ENCODE data around the gene TTC7B.
"Not testable (repeated sequence)": the region's sequence is repeated elsewhere in the genome, so short reads cannot be mapped to it uniquely, and the experiment has no call there.

The TTC7B gene

DNA sequence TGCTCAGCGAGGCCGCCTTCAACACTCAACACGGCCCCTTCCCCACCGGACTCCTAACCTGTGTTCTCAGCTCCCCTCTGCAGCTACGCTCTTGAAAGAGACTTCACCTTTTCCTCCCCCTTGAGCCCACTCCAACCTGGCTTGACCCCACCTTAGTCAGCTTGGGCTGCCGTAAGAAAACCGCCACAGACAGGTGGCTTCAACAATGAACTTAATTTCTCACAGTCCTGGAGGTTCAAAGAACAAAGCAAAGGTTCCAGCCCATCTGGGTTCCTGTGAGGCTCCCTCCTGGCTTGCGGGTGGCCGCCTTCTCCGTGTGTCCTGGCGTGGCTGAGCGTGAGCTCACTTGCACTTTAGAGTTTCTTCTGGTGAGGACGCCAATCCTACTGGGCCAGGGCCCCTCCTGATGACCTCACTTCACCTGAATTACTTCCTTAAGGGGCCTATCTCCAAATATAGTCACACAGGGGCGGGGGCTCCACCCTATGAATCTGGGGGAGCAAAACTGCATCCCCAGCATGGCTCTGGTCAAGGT lies 280.6 kb downstream of the TTC7B start:
- no peak for DNase-seq

DNA sequence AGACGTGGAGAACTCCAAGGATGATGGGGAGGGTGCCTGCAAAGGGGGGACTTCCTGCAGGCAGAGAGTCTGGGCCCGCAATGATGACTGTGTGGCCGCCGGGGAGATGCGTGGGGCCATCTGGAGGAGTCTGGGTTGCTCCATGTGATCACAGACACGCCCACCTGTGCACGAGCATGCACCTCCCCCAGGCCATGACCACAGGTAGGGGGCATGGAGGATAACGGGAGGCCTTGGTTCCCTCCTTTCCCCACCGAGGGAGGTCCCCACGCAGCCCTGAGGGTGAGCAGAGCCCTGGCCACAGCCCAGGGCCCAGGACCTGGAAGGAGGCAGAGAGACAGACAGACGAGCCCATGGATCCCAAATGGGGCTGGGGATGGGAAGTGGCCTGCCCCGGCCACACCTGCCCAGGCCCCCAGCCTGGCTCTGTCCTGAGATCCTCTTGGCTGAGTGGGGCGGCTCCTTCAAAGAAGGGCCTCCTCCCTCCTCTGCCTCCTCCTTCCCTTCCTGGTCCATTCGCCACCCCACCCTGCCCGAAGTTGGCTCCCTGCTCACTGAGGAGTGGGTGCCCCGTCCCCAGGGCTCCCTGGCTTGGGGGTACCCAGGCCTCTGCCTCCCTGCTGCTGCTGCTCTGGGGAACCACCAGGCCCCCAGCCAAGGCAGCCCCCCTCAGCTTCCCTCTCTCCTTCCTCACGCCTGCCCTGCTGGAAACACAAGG lies 281.2 kb downstream of the TTC7B start:
- DNase-seq: no peak

DNA sequence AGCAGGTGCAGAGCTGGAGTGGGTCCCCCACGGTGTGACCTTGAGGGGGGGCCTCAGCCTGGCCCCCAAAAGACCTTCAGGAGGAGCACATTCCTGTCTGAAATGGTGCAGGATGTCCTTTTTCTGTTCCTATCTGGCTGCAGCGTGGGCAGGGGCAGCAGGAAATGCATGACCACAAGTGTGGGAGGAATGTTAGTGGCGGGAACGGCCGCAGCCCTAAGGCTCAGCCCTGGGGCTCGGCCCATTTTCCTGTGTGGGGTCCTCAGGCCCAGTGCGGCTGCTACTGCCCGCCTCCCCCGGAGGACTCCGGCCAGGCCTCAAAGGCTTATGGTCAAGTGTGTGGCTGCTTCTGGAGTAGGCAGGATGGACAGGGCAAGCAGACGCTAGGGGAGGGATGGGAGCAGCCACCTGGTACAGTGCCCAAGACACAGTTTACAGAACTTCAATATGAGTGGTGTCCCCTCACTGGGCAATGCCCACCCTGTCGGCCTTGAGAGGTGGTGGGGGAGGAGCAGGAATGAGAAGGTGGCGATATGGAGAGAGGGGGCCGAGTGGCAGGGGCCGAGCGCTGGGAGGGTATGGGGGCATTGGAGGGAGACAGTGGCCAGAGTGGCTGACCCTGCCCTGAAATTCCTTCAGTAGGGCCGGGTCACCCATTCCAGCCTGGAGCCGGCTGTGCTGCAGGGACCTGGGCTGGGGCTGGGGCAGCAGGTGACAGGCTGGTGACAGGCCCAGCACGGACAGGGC lies 282.0 kb downstream of the TTC7B start:
- no peak for DNase-seq

DNA sequence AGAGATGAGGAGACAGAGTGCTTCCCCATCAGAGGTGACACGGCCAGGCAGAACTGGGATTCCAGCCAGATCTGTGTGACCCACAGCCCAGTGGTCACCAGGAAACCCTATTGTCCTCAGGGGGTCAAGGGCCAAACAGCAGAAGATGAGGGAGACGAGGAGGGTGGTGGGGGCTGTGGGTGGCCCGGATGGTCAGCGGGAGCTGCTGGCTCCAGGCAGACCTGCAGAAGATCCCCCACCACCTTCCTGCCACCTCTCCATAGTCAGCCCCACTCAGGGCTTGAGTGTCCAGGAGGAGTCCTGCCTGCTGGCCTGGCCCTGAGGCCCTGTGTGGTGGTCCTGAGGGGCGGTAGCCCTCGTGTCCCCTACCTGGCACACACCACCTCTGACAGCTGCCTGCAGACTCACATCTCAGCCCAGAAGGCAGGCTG lies 282.6 kb downstream of the TTC7B start:
- DNase-seq: no peak

DNA sequence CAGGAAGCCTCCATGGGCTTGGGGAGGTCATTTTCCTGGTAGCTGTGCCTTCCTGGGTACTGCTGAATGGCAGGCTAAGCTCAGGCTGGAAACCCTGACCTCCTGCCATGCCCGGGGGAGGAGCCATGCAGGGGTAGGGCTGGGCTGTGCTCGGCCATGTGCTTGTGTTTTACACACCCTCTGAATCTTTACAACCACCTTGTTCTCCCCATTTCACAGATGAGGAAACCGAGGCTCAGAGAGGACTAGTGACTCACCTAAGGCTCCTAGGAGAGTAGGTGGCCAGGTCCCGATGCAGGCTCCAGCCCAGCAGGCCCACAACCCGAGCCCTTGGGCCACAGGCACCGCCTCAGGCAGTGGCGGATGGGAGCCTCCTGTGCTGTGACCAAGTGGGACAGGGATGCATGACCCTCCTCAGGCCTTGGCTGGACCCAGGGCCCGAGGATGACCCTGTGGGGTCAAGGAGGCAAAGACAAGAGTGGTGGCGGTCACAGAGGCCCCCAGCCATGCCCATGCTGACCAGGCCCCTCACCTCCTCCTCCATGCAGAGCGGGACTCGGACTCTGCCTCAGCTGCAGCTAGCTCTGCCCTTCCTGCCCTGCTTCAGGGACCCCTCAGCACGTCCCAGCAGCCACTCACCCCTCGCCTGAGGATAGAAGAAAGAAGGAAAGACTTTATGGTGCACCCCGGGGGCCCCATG lies 283.3 kb downstream of the TTC7B start:
- DNase-seq: no peak

DNA sequence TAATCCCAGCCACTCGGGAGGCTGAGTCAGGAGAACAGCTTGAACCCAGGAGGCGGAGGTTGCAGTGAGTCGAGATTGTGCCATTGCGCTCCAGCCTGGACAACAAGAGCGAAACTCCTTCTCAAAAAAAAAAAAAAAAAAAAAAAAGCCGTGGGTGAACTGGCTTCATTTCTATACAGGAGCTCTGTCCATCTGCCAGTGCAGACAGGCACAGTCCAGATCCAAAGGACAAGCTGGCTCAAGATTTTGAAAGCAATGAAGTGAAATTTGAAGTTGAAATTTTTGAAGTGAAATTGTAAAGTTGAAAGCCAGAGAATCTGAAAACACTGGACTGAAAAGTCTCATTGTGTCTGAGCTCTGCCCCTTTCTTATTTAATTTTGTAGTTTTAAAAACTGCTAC lies 284.7 kb downstream of the TTC7B start:
- no peak for DNase-seq

DNA sequence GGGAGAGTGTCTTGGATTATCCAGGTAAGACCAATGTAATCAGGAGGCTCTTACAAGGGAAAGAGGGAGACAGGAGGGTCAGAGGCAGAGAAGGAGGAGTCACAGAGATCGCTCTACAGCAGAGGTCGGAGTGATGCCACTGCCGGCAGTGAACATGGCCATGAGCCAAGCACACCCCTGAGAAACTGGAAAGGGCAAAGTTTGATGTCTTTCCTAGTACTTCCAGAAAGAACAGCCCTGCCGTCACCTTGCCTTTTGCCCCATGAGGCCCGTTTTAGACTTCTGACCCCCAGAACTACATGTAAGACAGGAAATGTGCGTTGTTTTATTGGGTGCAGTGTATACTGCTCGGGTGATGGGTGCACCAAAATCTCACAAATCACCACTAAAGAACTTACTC lies 285.7 kb downstream of the TTC7B start:
- DNase-seq: no peak

DNA sequence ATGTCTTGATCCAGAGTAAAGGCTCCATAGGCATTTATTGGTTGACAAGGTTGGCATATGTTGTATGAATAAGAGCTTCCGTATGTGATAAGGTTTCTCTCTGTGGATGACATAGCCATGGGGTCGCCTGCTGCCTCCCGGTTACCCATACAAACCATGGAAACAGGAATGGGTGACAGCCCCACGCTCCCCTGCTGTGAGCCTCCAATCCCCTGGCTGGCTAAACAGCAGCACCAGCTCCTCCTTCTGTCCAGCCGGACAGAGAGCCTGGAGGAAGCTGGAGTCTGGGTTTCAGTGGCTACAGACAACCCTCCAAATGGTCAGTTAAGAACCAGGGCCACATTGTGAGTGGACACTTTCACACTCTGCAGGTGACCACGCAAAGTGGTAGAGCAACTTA lies 288.3 kb downstream of the TTC7B start:
- DNase-seq: no peak

DNA sequence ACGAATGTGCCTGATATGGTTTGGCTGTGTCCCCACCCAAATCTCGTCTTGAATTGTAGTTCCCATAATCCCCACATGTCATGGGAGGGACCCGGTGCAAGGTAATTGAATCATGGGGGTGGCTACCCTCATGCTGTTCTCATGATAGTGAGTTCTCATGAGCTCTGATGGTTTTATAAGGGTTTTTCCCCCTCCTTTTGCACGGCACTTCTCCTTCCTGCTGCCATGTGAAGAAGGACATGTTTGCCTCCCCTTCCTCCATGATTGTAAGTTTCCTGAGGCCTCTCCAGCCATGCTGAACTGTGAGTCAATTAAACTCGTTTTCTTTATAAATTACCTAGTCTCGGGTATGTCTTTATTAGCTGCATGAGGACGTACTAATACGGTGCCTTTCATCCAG lies 289.7 kb downstream of the TTC7B start:
- not testable (repeated sequence) for DNase-seq

DNA sequence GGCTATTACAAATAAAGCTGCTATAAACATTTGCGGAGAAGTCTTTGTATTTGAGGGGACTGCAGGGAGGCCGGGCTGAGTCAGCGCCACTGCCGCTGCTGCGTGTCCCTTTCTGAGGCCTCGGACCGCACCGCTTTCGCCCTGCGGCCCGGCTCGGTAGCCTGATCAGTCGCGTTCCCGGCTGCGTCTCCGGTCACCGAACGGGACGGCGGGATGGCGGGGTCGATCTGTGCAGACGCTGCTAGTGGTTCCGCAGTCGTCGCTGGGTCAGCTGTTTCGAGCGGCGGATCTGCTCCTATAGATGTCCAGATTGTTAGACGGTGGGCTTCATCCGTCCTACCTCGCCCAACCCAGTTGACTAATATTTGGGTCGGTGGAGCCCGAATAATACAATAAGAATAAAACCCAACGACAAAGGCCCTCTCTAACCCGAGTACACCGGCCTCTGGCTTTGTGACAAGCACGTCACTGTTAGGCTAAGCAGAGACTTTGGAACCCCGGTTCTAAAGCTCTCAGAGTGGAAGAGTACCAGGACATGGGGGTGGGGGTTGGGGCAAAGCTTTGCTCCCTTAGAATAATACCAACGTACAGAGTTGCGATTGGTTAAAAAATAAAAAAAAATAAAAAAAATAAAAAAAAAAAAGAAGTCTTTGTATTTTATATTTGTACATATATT lies 290.7 kb downstream of the TTC7B start:
- not testable (repeated sequence) for DNase-seq

DNA sequence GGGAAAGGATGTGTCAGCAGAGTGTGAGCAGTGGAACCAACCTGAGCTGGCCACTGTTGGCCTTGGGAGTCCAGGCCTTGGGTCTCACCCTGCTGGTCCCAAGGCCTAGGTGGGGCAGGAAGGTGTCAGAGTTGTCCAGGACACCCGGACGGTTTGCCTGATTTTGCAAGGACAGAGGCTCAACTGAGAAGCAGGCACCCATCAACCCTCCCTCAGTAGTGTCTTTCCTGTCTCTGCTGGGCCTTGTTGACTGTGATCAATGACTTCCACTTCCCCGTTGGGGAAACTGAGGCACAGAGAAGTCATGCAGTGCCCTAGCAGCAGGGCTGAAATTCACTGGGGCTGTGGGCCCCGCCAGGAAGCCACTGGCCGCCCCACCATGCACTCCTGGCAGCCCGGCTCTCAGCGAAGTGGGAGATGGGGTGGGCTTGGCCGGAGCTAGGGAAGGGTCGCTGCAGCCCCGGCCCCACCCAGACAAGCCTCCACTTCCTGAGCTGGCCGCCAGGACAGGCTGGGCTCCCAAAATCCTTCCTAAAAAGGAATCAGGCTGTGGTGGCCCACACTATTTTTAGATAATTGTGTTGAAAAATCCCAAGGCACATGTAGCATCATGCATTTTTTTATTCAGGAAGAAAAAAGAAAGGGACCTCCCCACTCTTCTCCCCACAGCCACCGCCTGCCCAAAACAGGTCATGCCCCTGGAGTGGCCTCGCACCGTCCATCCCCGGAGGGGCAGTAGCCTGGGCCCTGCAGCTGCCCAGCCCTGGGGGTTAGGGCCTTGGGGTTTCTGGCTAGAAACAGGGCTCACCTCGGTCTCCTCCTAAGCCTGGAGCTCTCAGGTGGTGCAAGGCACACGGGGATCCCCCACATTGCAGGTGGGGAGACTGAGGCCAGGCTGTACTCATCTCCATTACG lies 292.0 kb downstream of the TTC7B start:
- no peak for DNase-seq

DNA sequence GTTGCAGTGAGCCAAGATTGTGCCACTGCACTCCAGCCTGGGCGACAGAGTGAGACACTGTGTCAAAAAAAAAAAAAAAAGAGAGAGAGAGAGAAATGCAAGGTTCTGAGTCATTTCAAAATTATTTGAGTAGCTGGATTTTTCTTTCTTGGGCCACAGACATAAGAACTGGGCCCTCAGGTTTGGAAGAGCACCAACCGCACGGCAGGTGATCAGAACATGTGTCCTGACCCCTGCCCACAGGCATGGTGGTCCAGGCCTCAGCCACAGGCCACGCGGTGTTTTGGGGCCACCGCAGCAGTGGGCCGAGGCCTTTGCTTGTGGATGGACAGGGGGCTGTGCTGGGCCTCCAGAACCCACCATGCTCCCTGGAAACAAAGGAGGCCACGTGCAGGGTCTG lies 292.7 kb downstream of the TTC7B start:
- no peak for DNase-seq

DNA sequence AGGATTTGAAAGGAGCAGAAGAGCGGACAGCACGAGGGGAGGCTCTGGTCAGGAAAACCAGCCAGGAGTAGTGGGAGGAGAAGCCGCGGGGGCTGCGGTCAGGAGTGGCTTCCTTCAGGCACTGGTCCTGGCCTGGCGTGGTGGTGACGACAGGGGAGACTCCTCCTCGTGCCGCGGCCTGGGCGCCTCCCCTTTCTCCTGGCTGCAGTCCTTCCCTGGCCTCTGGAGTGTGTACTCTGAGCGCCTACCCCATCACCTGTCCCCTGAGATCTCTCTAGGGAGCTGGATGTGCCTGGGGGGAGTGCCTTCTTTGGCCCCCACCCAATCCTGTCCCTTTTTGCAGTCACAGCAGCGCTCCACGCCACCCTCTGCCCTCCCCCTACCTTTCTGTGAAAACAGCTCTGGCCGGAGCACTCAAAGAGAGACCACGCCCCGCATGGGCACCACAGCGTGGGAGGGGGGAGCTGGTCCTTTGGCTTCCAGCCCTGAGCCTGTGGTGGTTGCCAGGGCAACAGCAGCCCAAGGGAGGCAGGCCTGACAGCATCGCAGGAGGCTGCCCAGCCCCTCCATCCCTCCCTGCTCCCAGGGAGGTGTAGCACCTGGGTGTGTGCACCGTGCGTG lies 293.5 kb downstream of the TTC7B start:
- no peak for DNase-seq

DNA sequence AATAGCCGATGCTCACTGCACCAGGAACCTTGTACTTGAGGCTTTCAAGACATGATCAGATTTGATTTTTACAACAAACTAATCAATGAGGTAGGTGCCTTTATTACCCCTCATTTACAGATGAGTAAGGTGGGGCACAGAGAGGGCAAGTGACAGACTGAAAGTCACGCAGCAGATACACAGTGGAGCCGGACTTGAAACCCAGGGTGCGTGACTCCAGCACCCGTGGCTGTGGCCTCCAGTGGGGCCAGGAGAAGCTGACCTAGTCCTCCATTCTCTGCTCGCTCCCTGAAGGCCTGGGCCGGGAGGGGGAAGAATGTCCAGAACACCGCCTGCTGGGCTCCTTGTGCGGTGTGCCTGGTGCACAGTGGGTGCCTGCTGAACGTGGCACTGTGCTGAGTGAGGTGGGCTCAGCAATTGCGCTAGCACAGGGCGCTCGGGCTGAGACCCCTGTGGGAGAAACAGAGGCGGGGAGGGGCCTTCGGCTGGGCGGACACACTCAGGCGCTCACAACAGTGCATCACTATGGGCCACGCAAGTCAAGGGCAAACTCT lies 294.2 kb downstream of the TTC7B start:
- no peak for DNase-seq

DNA sequence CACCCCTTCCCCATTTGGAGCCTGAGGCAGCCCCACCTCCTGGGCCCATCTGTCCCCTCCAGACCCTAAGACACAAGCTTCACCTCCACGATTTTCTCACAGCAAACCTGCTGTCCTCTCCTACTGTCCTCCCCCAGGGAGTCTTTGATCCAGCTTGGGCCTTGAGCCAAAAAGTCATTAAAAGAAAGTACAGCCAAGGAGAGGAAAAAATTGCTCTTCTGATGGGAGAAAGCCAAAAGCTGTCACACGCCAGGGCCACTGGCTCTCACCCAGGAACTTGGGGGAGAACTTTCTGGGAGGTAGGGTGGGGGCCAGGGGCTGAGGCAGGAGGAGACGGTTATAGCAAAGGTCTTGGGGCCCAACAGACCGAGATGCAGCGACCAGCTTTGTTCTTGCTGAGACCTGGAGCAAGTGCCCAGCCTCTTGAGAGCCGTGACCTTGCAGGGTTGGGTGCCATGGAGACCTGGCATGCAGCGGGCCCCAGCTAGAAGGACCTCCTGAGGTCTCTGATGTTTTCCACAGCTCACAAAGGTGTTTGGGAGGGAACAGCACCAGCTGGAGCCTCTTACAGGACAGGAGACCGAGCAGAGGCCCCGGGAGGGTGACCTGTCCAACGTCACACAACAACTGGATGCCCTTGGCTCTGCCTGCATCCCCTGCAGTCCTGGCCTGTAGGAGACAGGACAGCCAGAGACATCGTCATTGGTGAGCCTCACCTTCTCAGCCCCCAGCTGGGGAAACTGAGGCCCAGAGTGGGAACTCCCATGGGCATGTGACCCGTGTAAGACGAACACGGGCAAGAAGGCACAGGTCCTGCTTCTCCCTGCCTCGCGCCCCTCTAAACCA lies 294.9 kb downstream of the TTC7B start:
- DNase-seq: no peak

DNA sequence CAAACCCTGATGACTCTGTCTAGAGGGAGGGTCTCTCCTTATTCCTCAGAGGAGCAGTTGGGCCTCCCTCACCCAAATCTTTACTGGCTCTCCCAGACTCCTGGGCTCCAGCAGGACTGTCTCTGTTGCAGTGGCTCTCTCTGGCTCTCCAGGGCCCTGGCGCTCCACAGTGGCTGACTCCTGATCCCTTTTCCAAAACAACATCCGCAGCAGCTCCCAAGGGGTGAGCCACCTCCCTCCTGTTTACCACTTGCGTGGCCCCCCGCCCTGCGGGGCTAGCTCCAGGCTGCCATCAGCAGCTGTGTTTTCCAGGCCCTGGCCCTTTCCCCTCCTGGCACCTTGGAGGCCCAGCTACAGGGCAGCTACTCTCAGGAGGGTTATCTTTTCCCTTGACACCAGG lies 295.9 kb downstream of the TTC7B start:
- DNase-seq: no peak

DNA sequence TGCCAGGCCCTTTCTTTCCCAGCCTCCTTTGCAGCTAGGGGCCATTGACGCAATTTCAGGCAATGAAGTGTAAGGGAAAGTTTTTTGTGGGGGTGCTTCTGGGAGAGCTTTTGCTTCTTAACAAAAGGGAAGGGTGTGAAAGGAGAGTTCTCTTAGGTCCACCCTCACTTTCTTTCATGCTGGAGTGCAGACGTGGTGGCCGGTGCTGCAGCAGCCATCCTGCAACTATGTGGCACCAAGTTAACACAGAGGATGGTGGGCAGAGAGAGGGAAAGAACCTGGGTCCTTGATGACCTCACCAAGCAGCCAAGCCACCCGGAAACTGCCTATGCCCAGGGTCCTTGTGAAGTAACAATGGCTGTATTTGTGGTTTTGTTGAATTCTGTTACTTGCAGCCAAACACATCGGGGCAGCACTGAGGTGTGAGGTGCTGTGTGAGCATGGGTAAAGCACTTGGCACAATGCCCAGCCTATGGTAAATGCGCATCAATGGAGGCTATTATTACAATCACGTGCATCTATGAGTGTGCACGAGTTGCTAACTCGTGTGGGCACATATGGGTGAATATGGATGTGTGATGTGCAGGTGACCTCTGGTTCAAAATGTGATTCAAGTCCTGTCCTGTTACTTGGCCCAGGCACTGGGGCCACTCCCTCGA lies 296.8 kb downstream of the TTC7B start:
- DNase-seq: no peak

DNA sequence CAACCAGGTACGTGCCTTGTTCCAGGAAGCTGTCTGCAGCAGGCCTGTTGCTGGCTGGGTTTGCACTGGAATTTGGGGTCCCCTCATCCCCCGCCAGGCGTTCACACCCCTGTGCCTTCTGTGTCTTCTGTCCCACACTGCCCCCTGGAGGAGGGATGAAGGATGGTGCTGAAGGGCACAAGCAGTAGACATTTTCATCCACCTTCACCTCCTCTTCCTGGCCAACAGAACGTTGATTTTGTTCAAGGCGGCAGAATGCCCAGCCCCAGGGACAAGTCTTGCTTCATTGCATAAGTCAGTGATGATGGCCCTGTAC lies 297.3 kb downstream of the TTC7B start:
- DNase-seq: peak; percentile 33

DNA sequence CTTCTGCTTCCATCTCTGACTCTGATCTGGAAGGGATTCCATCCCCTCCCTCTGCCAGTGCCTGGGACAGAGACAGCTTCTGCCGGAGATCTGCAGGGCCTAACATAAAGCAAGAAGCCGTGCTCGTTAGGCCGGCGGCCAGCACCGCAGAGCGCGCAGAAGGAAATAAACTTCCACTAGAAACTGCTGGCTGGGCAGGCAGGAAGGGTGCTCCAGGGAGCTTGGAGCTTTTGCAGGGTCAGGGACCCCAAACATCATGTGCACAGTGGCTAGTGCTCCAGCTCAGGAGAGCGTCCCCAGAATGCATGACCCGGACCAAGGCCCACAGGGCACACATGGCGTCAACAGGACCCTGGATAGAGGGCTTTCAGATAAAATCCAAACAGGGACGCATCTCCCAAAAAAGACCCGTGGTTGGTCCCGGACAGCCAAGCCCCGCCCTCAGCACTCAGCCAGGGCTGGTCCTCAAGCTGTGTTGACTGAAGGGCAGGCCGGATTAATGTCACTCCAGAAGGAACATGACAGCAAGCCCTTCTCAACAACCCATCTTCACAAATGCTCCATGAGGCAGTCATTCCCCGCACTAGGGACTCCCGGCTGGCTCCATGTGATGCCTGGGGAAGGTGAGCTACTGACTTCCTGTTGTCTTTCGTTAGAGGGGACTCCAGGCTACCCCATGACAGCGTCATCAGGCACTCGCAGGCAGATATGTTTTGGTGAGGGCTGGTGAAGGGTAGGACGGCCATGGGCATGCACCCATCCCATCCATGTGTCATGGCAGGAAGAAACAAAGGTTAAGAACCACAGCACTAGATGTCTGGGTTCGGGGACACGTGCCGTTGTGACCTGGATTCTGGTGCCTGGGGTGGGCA lies 297.9 kb downstream of the TTC7B start:
- no peak for DNase-seq

All from activated CD4-positive, alpha-beta T cell treated with anti-CD3 and anti-CD28 coated beads for 1 hour (primary cell).